ENCODE data around the gene PCGF2. TPM values are rescaled to one million over a fixed set of nuclear protein-coding genes. Genes with fewer than 3 reads are reported as not detected.

The PCGF2 gene
- total RNA-seq, 2 donors from 2014 or later = 101 to 106 TPM

DNA sequence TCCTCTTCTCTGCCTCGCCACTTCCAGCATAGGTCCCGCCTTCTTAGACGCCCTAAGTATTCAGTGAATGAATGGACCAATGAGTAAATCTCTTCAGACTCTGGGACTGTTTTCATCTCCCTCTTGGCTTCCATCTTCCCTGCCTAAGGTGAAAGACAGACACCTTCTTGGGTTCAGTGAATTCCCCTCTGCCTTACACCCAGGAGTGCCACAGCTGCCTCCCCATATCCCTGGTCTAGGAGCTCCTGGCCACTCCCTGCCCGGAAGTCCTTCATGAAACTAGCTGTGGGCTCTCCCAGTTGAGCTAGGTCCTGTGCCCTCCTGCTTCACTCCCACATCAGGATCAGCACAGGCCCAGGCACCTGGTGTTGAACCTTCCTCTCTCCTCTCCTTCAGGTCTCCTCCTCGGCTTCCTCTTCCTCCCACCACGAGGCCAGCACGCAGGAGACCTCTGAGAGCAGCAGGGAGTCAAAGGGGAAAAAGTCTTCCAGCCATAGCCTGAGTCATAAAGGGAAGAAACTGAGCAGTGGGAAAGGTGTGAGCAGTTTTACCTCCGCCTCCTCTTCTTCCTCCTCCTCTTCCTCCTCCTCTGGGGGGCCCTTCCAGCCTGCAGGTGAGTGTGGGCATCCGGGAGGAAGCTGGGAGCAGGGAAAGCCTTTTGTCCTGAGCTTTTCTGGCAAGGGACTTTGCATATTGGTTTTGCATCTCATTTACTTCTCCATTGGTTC is 32.8 kb downstream of the PCGF2 start:
- Histone ChIP-seq H3K27ac (ENCODE audit: low read depth, low read length) (no peak overlapping the region), H3K36me3 (ENCODE audit: control insufficient read depth, insufficient read depth, low read length) (peaks cover 65% of the 10 kb centered on the region), H3K9me3 (ENCODE audit: control insufficient read depth, low read length) (no peaks in the 10 kb centered on the region), H3K4me3 (ENCODE audit: low read length) (no peak overlapping the region), H3K9ac (ENCODE audit: extremely low read depth, low read length, poor library complexity, severe bottlenecking) (no peak overlapping the region), H3K4me1 (ENCODE audit: control insufficient read depth, insufficient read depth, low read length) (peaks cover 2% of the 10 kb centered on the region), H3K27me3 (ENCODE audit: control insufficient read depth, insufficient read depth, low read length, poor library complexity, severe bottlenecking) (no peaks in the 10 kb centered on the region)
- no peak for DNase-seq
- peaks cover 50% of the 10 kb centered on the region for H3K36me3 Mint-ChIP-seq (ENCODE audit: low read depth)
- WGBS, 2 experiments (ENCODE audit: insufficient coverage in 1 of 2, insufficient read length in 1 of 2) = 86 to 88% methylated on average over 1 to 9 of the region's 9 CpGs
- no peaks in the 10 kb centered on the region for H3K9me3 Mint-ChIP-seq
- H3K27ac Mint-ChIP-seq = no peak overlapping the region
- peaks cover 5% of the 10 kb centered on the region for H3K4me1 Mint-ChIP-seq
- H3K4me3 Mint-ChIP-seq = no peak overlapping the region
- no peak for TF ChIP-seq CTCF (conservative IDR thresholded peaks at IDR 0.05)
- no peaks in the 10 kb centered on the region for H3K27me3 Mint-ChIP-seq (ENCODE audit: insufficient read depth)

DNA sequence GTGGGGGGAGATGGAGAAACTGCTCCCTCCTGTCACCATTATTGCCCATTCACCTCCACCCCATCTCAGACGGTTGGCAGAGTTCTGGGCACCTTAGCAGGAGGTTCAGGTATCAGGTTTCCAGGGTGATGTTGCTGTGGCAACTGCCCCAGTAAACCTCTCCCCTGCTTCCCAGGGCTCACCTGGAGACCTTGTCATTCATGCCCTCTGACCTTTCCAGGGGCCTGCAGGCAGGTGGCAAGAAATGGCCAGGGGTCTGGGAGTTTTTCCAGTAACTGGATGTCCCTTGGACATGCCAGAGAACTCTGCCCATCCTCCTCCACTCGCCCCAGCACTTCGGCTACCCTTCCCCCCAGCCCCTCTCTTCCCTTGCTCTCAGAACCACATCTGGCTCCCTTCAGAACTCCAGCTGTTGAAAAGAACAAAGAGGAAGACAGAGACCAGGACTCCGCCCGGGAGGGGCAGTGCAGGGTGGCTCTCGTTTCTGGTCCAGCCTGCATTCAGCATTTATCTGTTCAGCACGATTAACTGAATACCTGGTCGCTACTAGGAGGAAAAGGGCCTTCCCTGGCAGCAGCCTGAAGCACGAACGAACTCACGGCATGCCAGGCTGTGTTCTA is 34.6 kb downstream of the PCGF2 start:
- H3K27ac Mint-ChIP-seq = no peak overlapping the region
- Histone ChIP-seq H3K4me3 (ENCODE audit: low read length) (no peak overlapping the region), H3K27ac (ENCODE audit: low read depth, low read length) (no peak overlapping the region), H3K4me1 (ENCODE audit: control insufficient read depth, insufficient read depth, low read length) (peaks cover 9% of the 10 kb centered on the region), H3K9me3 (ENCODE audit: control insufficient read depth, low read length) (no peaks in the 10 kb centered on the region), H3K27me3 (ENCODE audit: control insufficient read depth, insufficient read depth, low read length, poor library complexity, severe bottlenecking) (no peaks in the 10 kb centered on the region), H3K9ac (ENCODE audit: extremely low read depth, low read length, poor library complexity, severe bottlenecking) (no peak overlapping the region), H3K36me3 (ENCODE audit: control insufficient read depth, insufficient read depth, low read length) (peaks cover 75% of the 10 kb centered on the region)
- H3K36me3 Mint-ChIP-seq (ENCODE audit: low read depth) = peaks cover 62% of the 10 kb centered on the region
- no peak overlapping the region for H3K4me3 Mint-ChIP-seq
- H3K9me3 Mint-ChIP-seq = no peaks in the 10 kb centered on the region
- 93 to 94% methylated on average over 8 to 11 of the region's 11 CpGs for WGBS, 2 experiments (ENCODE audit: insufficient coverage in 1 of 2, insufficient read length in 1 of 2)
- no peaks in the 10 kb centered on the region for H3K27me3 Mint-ChIP-seq (ENCODE audit: insufficient read depth)
- TF ChIP-seq CTCF (conservative IDR thresholded peaks at IDR 0.05) = no peak
- H3K4me1 Mint-ChIP-seq = peaks cover 15% of the 10 kb centered on the region
- no peak for DNase-seq

- Mint-ChIP-seq H3K27ac (no peak overlapping the region), H3K27me3 (ENCODE audit: insufficient read depth) (no peaks in the 10 kb centered on the region), H3K36me3 (ENCODE audit: low read depth) (peaks cover 62% of the 10 kb centered on the region), H3K9me3 (no peaks in the 10 kb centered on the region), H3K4me3 (no peak overlapping the region), H3K4me1 (peaks cover 19% of the 10 kb centered on the region)
- WGBS, 2 experiments (ENCODE audit: insufficient coverage in 1 of 2, insufficient read length in 1 of 2) = 88 to 100% methylated on average over 1 to 8 of the region's 10 CpGs
- H3K9ac ChIP-seq (ENCODE audit: extremely low read depth, low read length, poor library complexity, severe bottlenecking) = no peak overlapping the region
- DNase-seq = no peak
- no peak overlapping the region for H3K27ac ChIP-seq (ENCODE audit: low read depth, low read length)
- peaks cover 9% of the 10 kb centered on the region for H3K4me1 ChIP-seq (ENCODE audit: control insufficient read depth, insufficient read depth, low read length)
- H3K27me3 ChIP-seq (ENCODE audit: control insufficient read depth, insufficient read depth, low read length, poor library complexity, severe bottlenecking) = no peaks in the 10 kb centered on the region
- no peaks in the 10 kb centered on the region for H3K9me3 ChIP-seq (ENCODE audit: control insufficient read depth, low read length)
- H3K36me3 ChIP-seq (ENCODE audit: control insufficient read depth, insufficient read depth, low read length) = peaks cover 80% of the 10 kb centered on the region
- no peak for TF ChIP-seq CTCF (conservative IDR thresholded peaks at IDR 0.05)
- no peak overlapping the region for H3K4me3 ChIP-seq (ENCODE audit: low read length)
Measured at GRCh38 chr17:38712593-38712992, 35.5 kb downstream of the PCGF2 start.

Data from endodermal cell (in vitro differentiated cells).